GM12874 (cell line): Measurements from ENCODE around the gene FAM163B.

ENCODE experiments used
- TF ChIP-seq, protein P1 (sequence below): IDR thresholded peaks from 2 replicates; pipeline ENCODE4 v1.5.1; 2011; ENCODE audit warnings: low read depth, mild to moderate bottlenecking, control low read depth, low read length, moderate library complexity; ENCODE audit not compliant: insufficient read depth

The FAM163B gene

GRCh38 chr9:133601746-133602145 is 7.4 kb downstream of the FAM163B start:
- TF ChIP-seq, protein P1, sequence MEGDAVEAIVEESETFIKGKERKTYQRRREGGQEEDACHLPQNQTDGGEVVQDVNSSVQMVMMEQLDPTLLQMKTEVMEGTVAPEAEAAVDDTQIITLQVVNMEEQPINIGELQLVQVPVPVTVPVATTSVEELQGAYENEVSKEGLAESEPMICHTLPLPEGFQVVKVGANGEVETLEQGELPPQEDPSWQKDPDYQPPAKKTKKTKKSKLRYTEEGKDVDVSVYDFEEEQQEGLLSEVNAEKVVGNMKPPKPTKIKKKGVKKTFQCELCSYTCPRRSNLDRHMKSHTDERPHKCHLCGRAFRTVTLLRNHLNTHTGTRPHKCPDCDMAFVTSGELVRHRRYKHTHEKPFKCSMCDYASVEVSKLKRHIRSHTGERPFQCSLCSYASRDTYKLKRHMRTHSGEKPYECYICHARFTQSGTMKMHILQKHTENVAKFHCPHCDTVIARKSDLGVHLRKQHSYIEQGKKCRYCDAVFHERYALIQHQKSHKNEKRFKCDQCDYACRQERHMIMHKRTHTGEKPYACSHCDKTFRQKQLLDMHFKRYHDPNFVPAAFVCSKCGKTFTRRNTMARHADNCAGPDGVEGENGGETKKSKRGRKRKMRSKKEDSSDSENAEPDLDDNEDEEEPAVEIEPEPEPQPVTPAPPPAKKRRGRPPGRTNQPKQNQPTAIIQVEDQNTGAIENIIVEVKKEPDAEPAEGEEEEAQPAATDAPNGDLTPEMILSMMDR, result no peak

- TF ChIP-seq, protein P1, result no peak
Observed at GRCh38 chr9:133600739-133601138, 8.4 kb downstream of the FAM163B start.

GRCh38 chr9:133599470-133600173 is 9.6 kb downstream of the FAM163B start:
- TF ChIP-seq, protein P1, result no peak

- TF ChIP-seq, protein P1, result no peak
Observed at GRCh38 chr9:133598978-133599377, 10.2 kb downstream of the FAM163B start.

- TF ChIP-seq, protein P1, result no peak
Observed at GRCh38 chr9:133597316-133597957, 11.8 kb downstream of the FAM163B start.

DNA sequence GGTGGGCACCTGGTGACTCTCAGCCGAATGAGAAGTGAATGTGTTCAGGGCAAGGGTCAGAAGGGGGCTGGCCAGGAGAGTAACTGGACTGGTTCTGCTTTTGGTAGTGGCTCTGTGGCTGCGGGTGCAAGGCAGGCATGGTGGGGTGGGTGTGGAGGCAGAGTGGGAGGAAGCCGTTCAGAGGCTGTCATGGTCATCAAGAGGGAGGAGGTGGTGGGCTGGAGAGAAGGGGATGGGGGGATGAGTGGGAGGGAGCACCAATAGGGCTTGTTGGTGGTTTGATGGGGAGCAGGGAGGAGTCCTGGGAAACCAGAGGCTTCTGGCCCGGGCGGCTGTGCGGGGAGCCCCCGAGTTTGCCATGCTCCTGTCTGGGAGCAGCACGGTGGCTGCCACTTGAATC is 13.3 kb downstream of the FAM163B start:
- TF ChIP-seq, protein P1, result no peak

DNA sequence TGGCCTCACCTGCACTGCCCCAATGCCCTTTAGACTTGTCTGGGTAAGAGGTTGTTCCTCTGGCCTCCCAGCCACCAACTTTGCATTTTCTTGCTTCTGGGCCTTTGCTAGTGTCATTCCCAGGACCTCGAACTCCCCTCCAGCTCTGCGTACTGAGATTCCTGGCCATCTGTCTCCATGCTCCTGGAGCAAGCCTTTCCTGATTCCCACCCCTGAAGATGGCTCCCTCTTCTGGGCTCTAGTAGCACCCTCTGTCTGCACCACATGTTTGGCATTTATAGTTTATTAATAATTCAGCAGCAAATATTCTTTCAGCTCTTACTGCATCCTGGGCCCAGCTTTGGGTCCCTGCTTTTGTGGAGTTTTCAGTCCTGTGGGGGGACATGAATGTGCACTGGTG is 14.9 kb downstream of the FAM163B start:
- TF ChIP-seq, protein P1, result no peak
